Breast epithelium (tissue), 3 donors: Measurements from ENCODE around the gene ADARB2.

Experiments used
- POLR2A ChIP-seq: fragments of 450-650 bp; IDR thresholded peaks from one replicate; pipeline ENCODE4 v1.6.1; 2016; ENCODE audit warnings: antibody characterized with exemption, mild to moderate bottlenecking, moderate library complexity
- POLR2AphosphoS5 ChIP-seq, 3 donors: sonication (generic); formaldehyde crosslinking; IDR thresholded peaks; one replicate each; pipeline ENCODE4 v1.6.1; 2017; ENCODE audit warnings: antibody characterized with exemption in 3 of 3
- TF ChIP-seq, protein P1 (sequence below), 3 donors: fragments of 450-650 bp; IDR thresholded peaks; one replicate each; pipeline ENCODE4 v1.5.1; 2016 to 2017; ENCODE audit warnings: antibody characterized with exemption in 3 of 3, mild to moderate bottlenecking in 3 of 3, moderate library complexity in 3 of 3

DNA sequence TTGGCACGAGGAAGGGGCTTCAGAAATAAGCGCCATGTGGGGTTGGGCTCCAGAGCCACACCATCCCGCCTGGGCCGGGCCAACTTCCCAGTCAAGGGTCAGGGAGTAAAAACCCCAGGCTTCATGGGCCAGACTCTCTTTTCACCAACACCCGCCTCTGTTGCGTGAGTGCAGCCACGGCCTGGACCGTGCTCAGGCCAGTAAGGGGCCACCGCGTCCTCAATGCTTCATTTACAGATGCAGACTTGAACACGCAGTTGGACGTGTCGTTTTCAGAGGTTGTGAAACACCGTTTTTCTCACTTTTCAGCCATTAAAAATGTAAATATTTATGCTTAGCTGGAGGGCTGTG, 520.1 kb downstream of the ADARB2 start:
- TF ChIP-seq POLR2A (no peak), POLR2AphosphoS5 (IDR thresholded peaks at IDR 0.05) (no peak)
- TF ChIP-seq, protein P1, sequence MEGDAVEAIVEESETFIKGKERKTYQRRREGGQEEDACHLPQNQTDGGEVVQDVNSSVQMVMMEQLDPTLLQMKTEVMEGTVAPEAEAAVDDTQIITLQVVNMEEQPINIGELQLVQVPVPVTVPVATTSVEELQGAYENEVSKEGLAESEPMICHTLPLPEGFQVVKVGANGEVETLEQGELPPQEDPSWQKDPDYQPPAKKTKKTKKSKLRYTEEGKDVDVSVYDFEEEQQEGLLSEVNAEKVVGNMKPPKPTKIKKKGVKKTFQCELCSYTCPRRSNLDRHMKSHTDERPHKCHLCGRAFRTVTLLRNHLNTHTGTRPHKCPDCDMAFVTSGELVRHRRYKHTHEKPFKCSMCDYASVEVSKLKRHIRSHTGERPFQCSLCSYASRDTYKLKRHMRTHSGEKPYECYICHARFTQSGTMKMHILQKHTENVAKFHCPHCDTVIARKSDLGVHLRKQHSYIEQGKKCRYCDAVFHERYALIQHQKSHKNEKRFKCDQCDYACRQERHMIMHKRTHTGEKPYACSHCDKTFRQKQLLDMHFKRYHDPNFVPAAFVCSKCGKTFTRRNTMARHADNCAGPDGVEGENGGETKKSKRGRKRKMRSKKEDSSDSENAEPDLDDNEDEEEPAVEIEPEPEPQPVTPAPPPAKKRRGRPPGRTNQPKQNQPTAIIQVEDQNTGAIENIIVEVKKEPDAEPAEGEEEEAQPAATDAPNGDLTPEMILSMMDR (IDR thresholded peaks at IDR 0.05): no peak
